H1 (cell line): ENCODE data around the gene TEX2. TPM values are rescaled to one million over a fixed set of nuclear protein-coding genes. Genes with fewer than 3 reads are reported as not detected.

Source experiments
- CTCF ChIA-PET: fragments of 300-600 bp; sonication (Branson Sonifier 250); formaldehyde crosslinking; loops from one replicate; lab custom pipeline; 2021; ENCODE audit not compliant: partially characterized antibody; lab: Charles Lee
- POLR2A ChIA-PET: fragments of 300-600 bp; sonication (Branson Sonifier 250); formaldehyde crosslinking; loops from one replicate; lab custom pipeline; 2021; ENCODE audit warnings: inconsistent platforms; ENCODE audit not compliant: partially characterized antibody; lab: Charles Lee
- DNase-seq, 2 experiments: peaks; one replicate each; pipeline versions ENCODE4 v3.0.0 to v3.0.0-alpha.2; 2010 to 2022; ENCODE audit warnings: low spot score in 2 of 2, low read depth in 1 of 2, mixed read lengths in 1 of 2
- FAIRE-seq: peaks from 2 replicates; lab custom pipeline; 2011; peaks lifted over from hg19 to GRCh38; lab: Jason Lieb, UNC
- H2AFZ ChIP-seq: 2 replicates; pipeline ENCODE4 v1.8.1; 2012; ENCODE audit warnings: low read length, inconsistent platforms
- H2AK5ac ChIP-seq: 2 replicates; pipeline ENCODE4 v1.6.1; 2013; ENCODE audit warnings: low read depth, low read length
- H2BK120ac ChIP-seq: replicated peaks from 2 replicates; pipeline ENCODE3; 2013; ENCODE audit warnings: low read depth, low read length, inconsistent platforms
- H2BK12ac ChIP-seq: 2 replicates; pipeline ENCODE4 v1.6.1; 2013; ENCODE audit warnings: low read depth, low read length
- H2BK15ac ChIP-seq: 2 replicates; pipeline ENCODE4 v1.6.1; 2013; ENCODE audit warnings: low read length
- H2BK20ac ChIP-seq: 2 replicates; pipeline ENCODE4 v1.6.1; 2013; ENCODE audit warnings: low read length
- H2BK5ac ChIP-seq: 2 replicates; pipeline ENCODE4 v1.6.1; 2013; ENCODE audit warnings: low read depth, low read length
- H3K14ac ChIP-seq: 2 replicates; pipeline ENCODE4 v1.6.1; 2013; ENCODE audit warnings: inconsistent platforms; ENCODE audit not compliant: insufficient read length
- H3K18ac ChIP-seq: 2 replicates; pipeline ENCODE4 v1.6.1; 2013; ENCODE audit warnings: low read length; ENCODE audit errors: extremely low read depth
- H3K23ac ChIP-seq: 2 replicates; pipeline ENCODE4 v1.6.1; 2013; ENCODE audit warnings: inconsistent platforms; ENCODE audit not compliant: insufficient read length
- H3K23me2 ChIP-seq: 2 replicates; pipeline ENCODE4 v1.6.1; 2013; ENCODE audit warnings: low read depth, low read length
- H3K27ac ChIP-seq: 2 replicates; pipeline ENCODE4 v1.6.1; 2011; ENCODE audit warnings: low read depth, low read length, inconsistent platforms
- H3K27me3 ChIP-seq, 4 experiments: replicated peaks in 1 of 4; 1 replicate in 1 of 4; 2 replicates in 3 of 4; pipeline versions ENCODE4 v1.6.1 to v1.8.1; 2011 to 2013; ENCODE audit warnings: low read length in 3 of 4, mild to moderate bottlenecking in 3 of 4, inconsistent platforms in 2 of 4, mixed read lengths in 2 of 4, moderate library complexity in 1 of 4; ENCODE audit not compliant: control insufficient read depth in 3 of 4, insufficient read depth in 3 of 4; ENCODE audit errors: extremely low read depth in 1 of 4
- H3K36me3 ChIP-seq, 4 experiments: 2 replicates each; pipeline versions ENCODE4 v1.6.1 to v1.8.1; 2011 to 2013; ENCODE audit warnings: mild to moderate bottlenecking in 4 of 4, low read length in 3 of 4, moderate library complexity in 2 of 4, control low read depth in 1 of 4, inconsistent platforms in 1 of 4; ENCODE audit not compliant: insufficient read depth in 4 of 4, control insufficient read depth in 2 of 4
- H3K4ac ChIP-seq: replicated peaks from 2 replicates; pipeline ENCODE3; 2013; ENCODE audit warnings: low read length, low read depth, mixed read lengths, inconsistent platforms; ENCODE audit not compliant: insufficient read length
- H3K4me1 ChIP-seq, 4 experiments: replicated peaks in 1 of 4; 1 replicate in 1 of 4; 2 replicates in 3 of 4; pipeline versions ENCODE4 v1.6.1 to v1.8.1; 2011 to 2013; ENCODE audit warnings: low read length in 3 of 4, inconsistent platforms in 2 of 4, mixed read lengths in 1 of 4; ENCODE audit not compliant: insufficient read depth in 4 of 4, control insufficient read depth in 3 of 4
- H3K4me2 ChIP-seq, 2 experiments: 2 replicates each; pipeline versions ENCODE4 v1.6.1 to v1.8.1; 2011 to 2013; ENCODE audit warnings: low read depth in 2 of 2, low read length in 2 of 2, control low read depth in 1 of 2, inconsistent platforms in 1 of 2, mild to moderate bottlenecking in 1 of 2; ENCODE audit not compliant: insufficient read depth in 1 of 2
- H3K4me3 ChIP-seq, 4 experiments: fragments of 200-600, 300-600 bp in 1 of 4; sonication (generic), shearing (Covaris generic), sonication (Bioruptor Twin) in 1 of 4; 2 replicates each; pipeline versions ENCODE4 v1.5.1 to v1.8.1; 2011 to 2016; ENCODE audit warnings: low read length in 4 of 4, low read depth in 3 of 4, control low read depth in 2 of 4, inconsistent platforms in 2 of 4, mild to moderate bottlenecking in 2 of 4, mixed read lengths in 1 of 4, moderate library complexity in 1 of 4; ENCODE audit not compliant: insufficient read depth in 2 of 4; ENCODE audit errors: extremely low read depth in 1 of 4
- H3K56ac ChIP-seq: replicated peaks from 2 replicates; pipeline ENCODE3; 2013; ENCODE audit warnings: low read depth, mild to moderate bottlenecking, mixed read lengths, low read length, inconsistent platforms; ENCODE audit not compliant: insufficient read length
- H3K79me1 ChIP-seq: 2 replicates; pipeline ENCODE4 v1.6.1; 2013; ENCODE audit warnings: low read depth, low read length, control low read depth
- H3K79me2 ChIP-seq, 2 experiments: 2 replicates each; pipeline versions ENCODE4 v1.6.1 to v1.8.1; 2012 to 2013; ENCODE audit warnings: low read length in 2 of 2, mild to moderate bottlenecking in 2 of 2, inconsistent platforms in 1 of 2; ENCODE audit not compliant: insufficient read depth in 2 of 2, control insufficient read depth in 1 of 2
- H3K9ac ChIP-seq, 4 experiments: replicated peaks in 1 of 4; 1 replicate in 1 of 4; 2 replicates in 3 of 4; pipeline versions ENCODE4 v1.6.1 to v1.8.1; 2011 to 2013; ENCODE audit warnings: low read depth in 3 of 4, low read length in 3 of 4, control low read depth in 2 of 4, mild to moderate bottlenecking in 2 of 4, moderate library complexity in 2 of 4, inconsistent platforms in 1 of 4; ENCODE audit errors: extremely low read depth in 1 of 4
- H3K9me3 ChIP-seq, 2 experiments: 2 replicates each; pipeline versions ENCODE4 v1.6.1 to v1.8.1; 2012 to 2013; ENCODE audit warnings: mild to moderate bottlenecking in 2 of 2, moderate library complexity in 2 of 2, control low read depth in 1 of 2, inconsistent platforms in 1 of 2, low read depth in 1 of 2, low read length in 1 of 2, mixed read lengths in 1 of 2; ENCODE audit not compliant: insufficient read depth in 2 of 2
- H4K20me1 ChIP-seq, 2 experiments: replicated peaks in 1 of 2; 2 replicates each; pipeline versions ENCODE3 to v1.8.1; 2011 to 2013; ENCODE audit warnings: inconsistent platforms in 2 of 2, low read length in 2 of 2, mild to moderate bottlenecking in 1 of 2; ENCODE audit not compliant: insufficient read depth in 2 of 2, control insufficient read depth in 1 of 2
- H4K5ac ChIP-seq: 2 replicates; pipeline ENCODE4 v1.6.1; 2013; ENCODE audit warnings: low read length, low read depth, mixed read lengths, inconsistent platforms; ENCODE audit not compliant: insufficient read length
- H4K8ac ChIP-seq: 2 replicates; pipeline ENCODE4 v1.8.0; 2013; ENCODE audit warnings: mild to moderate bottlenecking, moderate library complexity, low read length, inconsistent platforms; ENCODE audit not compliant: insufficient read depth; ENCODE audit errors: extremely low read depth
- H4K91ac ChIP-seq: replicated peaks from 2 replicates; pipeline ENCODE3; 2013; ENCODE audit warnings: low read length, mixed read lengths, inconsistent platforms; ENCODE audit not compliant: insufficient read length
- BCL11A ChIP-seq, 2 experiments: IDR thresholded peaks; one replicate each; pipeline ENCODE4 v1.6.1; 2011; ENCODE audit warnings: low read depth in 2 of 2, low read length in 2 of 2, mild to moderate bottlenecking in 2 of 2
- KDM4A ChIP-seq: IDR thresholded peaks from one replicate; pipeline ENCODE4 v1.7.1; 2012; ENCODE audit warnings: low read depth, mild to moderate bottlenecking, moderate library complexity, low read length, inconsistent platforms; ENCODE audit not compliant: severe bottlenecking
- MAFK ChIP-seq: IDR thresholded peaks from 2 replicates; pipeline ENCODE4 v1.6.1; 2012; ENCODE audit warnings: low read depth, mild to moderate bottlenecking, improper control_type of control experiment, low read length
- SP2 ChIP-seq: IDR thresholded peaks from 2 replicates; pipeline ENCODE4 v1.6.1; 2012; ENCODE audit warnings: mild to moderate bottlenecking, low read length, inconsistent platforms
- WGBS, 2 experiments: shearing (Covaris generic) in 1 of 2; methylation state at CpG; one replicate each; pipeline versions ENCODE4 v1.1.6 to v1.1.7; 2013 to 2015; ENCODE audit warnings: low lambda C conversion rate in 2 of 2, mixed read lengths in 2 of 2, inconsistent platforms in 1 of 2, low coverage in 1 of 2, missing lambda C conversion rate in 1 of 2; ENCODE audit not compliant: insufficient replicate concordance in 2 of 2, insufficient coverage in 1 of 2, insufficient read length in 1 of 2; ENCODE audit errors: extremely low coverage in 1 of 2, missing lambda C conversion rate in 1 of 2; 5-methylcytosine and 5-hydroxymethylcytosine counted together
- polyA plus RNA-seq, 7 experiments: library from polyadenylated mRNA; depleted of rRNA in 3 of 7; stranded (reverse) in 5 of 7; unstranded in 2 of 7; fragments of >200 nt in 5 of 7; fragments of 200-250 nt in 2 of 7; gene quantifications; 1 replicate in 5 of 7; 2 replicates in 1 of 7; 4 replicates in 1 of 7; pipeline versions ENCODE4 v1.2.1 to v1.2.3, GENCODE V29; 2011 to 2013; ENCODE audit warnings: missing spikeins in 2 of 7, mixed read lengths in 2 of 7
- total RNA-seq: library from RNA; stranded (reverse); fragmentation: NEBNext Ultra II Directional; extraction: Animal tissue kit (Norgen Biotek cat#: 25700); gene quantifications from 2 replicates; pipeline ENCODE4 v1.2.1, GENCODE V29; 2021
- TF ChIP-seq, protein P1 (sequence below), 3 experiments: IDR thresholded peaks; 1 replicate in 2 of 3; 2 replicates in 1 of 3; pipeline versions ENCODE4 v1.5.1 to v1.6.1; 2011; ENCODE audit warnings: low read length in 3 of 3, mild to moderate bottlenecking in 3 of 3, inconsistent platforms in 2 of 3, low read depth in 1 of 3, moderate library complexity in 1 of 3; ENCODE audit not compliant: insufficient read depth in 1 of 3; ENCODE audit errors: control extremely low read depth in 1 of 3

The TEX2 gene
- total and polyA plus RNA-seq, 2 of the 8 experiments (the other 6 are each of a cell fraction or from before 2014, with no cell fraction given) = 6.1 to 15.6 TPM

DNA sequence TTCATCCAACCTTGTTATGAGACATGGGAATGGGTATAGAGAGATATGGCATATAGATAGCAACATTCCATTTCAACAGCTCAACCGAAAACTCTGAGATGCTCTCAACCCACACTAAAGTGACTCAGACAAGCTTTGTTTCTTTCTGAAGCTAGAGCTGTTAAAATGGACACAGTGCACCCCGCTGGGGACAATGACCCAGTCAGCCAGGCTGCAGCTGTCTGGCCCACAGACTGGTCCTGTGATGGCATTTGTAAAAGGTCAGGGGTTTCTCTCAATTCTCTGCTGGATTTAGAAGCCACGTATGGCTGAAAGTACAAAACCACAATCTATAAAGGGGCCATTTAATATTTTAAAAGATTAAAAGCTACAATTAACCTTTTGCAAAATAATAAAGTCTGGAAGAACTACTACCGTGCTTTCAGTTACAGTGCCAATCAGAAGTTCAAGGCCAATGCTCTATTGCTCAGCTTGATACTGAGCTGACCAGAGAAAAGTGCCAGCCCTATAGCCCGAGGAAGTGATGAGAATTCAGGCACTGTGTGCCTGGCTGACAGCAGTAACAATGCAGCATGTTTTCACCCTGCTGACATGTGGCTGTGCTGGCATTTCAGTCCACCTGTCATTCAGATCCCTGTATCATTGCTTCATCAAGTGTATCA is 60.2 kb downstream of the TEX2 start:
- Histone ChIP-seq H4K5ac (no peak overlapping the region), H3K4ac (no peak overlapping the region), H3K14ac (no peak overlapping the region), H3K23ac (no peak overlapping the region), H2BK20ac (no peak overlapping the region), H3K79me1 (no peaks in the 10 kb centered on the region; the same call in none of the 2 replicates), H4K8ac (no peak overlapping the region), H4K20me1 (no peaks in the 10 kb centered on the region), H3K9me3 (no peaks in the 10 kb centered on the region), H3K4me3 (no peak overlapping the region), H3K27me3 (no peaks in the 10 kb centered on the region), H2BK120ac (no peak overlapping the region), H3K36me3 (no peaks in the 10 kb centered on the region), H3K4me2 (no peak overlapping the region), H3K18ac (no peak overlapping the region), H3K23me2 (no peaks in the 10 kb centered on the region), H2AK5ac (no peak overlapping the region), H3K4me1 (peaks cover 1 to 13% (median 6%) of the 10 kb centered on the region in 4 experiments; a peak in 5 of 7 replicates), H2BK5ac (no peak overlapping the region), H3K27ac (no peak overlapping the region)
- DNase-seq (no peak), FAIRE-seq (no peak)
- ChIA-PET CTCF (interaction anchor here (0.8 to 1.3 kb wide), 3 partner anchors 46 to 82 kb away, joined by 3 to 4 read pairs (median 3); no protein-coding TSS in a partner anchor), POLR2A (interaction anchor here (0.8 to 3.8 kb wide), 4 partner anchors 10 to 60 kb away, joined by 3 to 20 read pairs (median 4); partner anchors contain the start of gene TEX2)
- 86% methylated on average over 5 of the region's 5 CpGs; no CpG with 5 or more reads in 1 of the 2 experiments for WGBS, 2 experiments
- TF ChIP-seq KDM4A (no peak), SP2 (no peak), MAFK (no peak), BCL11A (IDR thresholded peaks at IDR 0.05; ENCODE audit: low read depth in 2 of 2, low read length in 2 of 2) (no peak)
- TF ChIP-seq, protein P1, sequence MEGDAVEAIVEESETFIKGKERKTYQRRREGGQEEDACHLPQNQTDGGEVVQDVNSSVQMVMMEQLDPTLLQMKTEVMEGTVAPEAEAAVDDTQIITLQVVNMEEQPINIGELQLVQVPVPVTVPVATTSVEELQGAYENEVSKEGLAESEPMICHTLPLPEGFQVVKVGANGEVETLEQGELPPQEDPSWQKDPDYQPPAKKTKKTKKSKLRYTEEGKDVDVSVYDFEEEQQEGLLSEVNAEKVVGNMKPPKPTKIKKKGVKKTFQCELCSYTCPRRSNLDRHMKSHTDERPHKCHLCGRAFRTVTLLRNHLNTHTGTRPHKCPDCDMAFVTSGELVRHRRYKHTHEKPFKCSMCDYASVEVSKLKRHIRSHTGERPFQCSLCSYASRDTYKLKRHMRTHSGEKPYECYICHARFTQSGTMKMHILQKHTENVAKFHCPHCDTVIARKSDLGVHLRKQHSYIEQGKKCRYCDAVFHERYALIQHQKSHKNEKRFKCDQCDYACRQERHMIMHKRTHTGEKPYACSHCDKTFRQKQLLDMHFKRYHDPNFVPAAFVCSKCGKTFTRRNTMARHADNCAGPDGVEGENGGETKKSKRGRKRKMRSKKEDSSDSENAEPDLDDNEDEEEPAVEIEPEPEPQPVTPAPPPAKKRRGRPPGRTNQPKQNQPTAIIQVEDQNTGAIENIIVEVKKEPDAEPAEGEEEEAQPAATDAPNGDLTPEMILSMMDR (IDR thresholded peaks at IDR 0.05; ENCODE audit: control extremely low read depth in 1 of 3, insufficient read depth in 1 of 3, low read depth in 1 of 3, low read length in 3 of 3) = no peak
- TF ChIP-seq, all 59 proteins: peak for 0
- H2BK12ac ChIP-seq = no peak overlapping the region
- peaks cover 0 to 3% of the 10 kb centered on the region in 2 experiments; a peak in 1 of 4 replicates for H3K79me2 ChIP-seq
- H4K91ac ChIP-seq = no peak overlapping the region
- H3K9ac ChIP-seq = no peak overlapping the region
- no peak overlapping the region for H2BK15ac ChIP-seq
- H3K56ac ChIP-seq = no peak overlapping the region
- H2AFZ ChIP-seq = no peak overlapping the region
